ENCODE measurements around the gene YJEFN3.

- TF ChIP-seq CTCF (IDR thresholded peaks at IDR 0.05) (no peak), POLR2A (IDR thresholded peaks at IDR 0.05) (no peak), EP300 (IDR thresholded peaks at IDR 0.05) (no peak), POLR2AphosphoS5 (IDR thresholded peaks at IDR 0.05) (no peak)
Observed at GRCh38 chr19:19517235-19517619, 11.5 kb upstream of the YJEFN3 start.

Measured in gastroesophageal sphincter (tissue), 3 donors.